Liver (tissue), 9 donors: ENCODE measurements around the gene RAI14. TPM values are rescaled to one million over a fixed set of nuclear protein-coding genes. Genes with fewer than 3 reads are reported as not detected.

Source experiments
- DNase-seq: peaks from one replicate; pipeline ENCODE4 v3.0.0-alpha.2; 2017; ENCODE audit warnings: low spot score
- H3K27ac ChIP-seq, 2 donors: one replicate each; pipeline ENCODE4 v1.7.0; 2013; ENCODE audit warnings: inconsistent platforms in 2 of 2, low read length in 2 of 2, control low read depth in 1 of 2, low read depth in 1 of 2, mild to moderate bottlenecking in 1 of 2
- H3K27me3 ChIP-seq, 4 donors: one replicate each; pipeline versions ENCODE4 v1.6.1 to v1.7.0; 2013; ENCODE audit warnings: low read length in 3 of 4, inconsistent platforms in 1 of 4, mild to moderate bottlenecking in 1 of 4, moderate library complexity in 1 of 4; ENCODE audit not compliant: control insufficient read depth in 4 of 4, insufficient read depth in 4 of 4
- H3K36me3 ChIP-seq, 4 donors: one replicate each; pipeline versions ENCODE4 v1.6.1 to v1.7.0; 2013; ENCODE audit warnings: low read length in 3 of 4, mild to moderate bottlenecking in 3 of 4, low read depth in 1 of 4, moderate library complexity in 1 of 4; ENCODE audit not compliant: control insufficient read depth in 4 of 4, insufficient read depth in 3 of 4
- H3K4me1 ChIP-seq, 4 donors: one replicate each; pipeline versions ENCODE4 v1.6.1 to v1.7.0; 2013; ENCODE audit warnings: low read length in 3 of 4, mild to moderate bottlenecking in 3 of 4, moderate library complexity in 1 of 4; ENCODE audit not compliant: control insufficient read depth in 4 of 4, insufficient read depth in 4 of 4
- H3K4me3 ChIP-seq, 3 donors: one replicate each; pipeline versions ENCODE4 v1.6.1 to v1.7.0; 2013; ENCODE audit warnings: low read length in 3 of 3, control low read depth in 1 of 3, low read depth in 1 of 3, mild to moderate bottlenecking in 1 of 3
- H3K9ac ChIP-seq, 2 donors: one replicate each; pipeline ENCODE4 v1.7.0; 2013; ENCODE audit warnings: low read length in 2 of 2, mild to moderate bottlenecking in 2 of 2, moderate library complexity in 2 of 2, control low read depth in 1 of 2, low read depth in 1 of 2
- H3K9me3 ChIP-seq, 4 donors: one replicate each; pipeline versions ENCODE4 v1.6.1 to v1.7.0; 2013; ENCODE audit warnings: low read length in 3 of 4; ENCODE audit not compliant: control insufficient read depth in 4 of 4
- EGR1 ChIP-seq, 2 donors: IDR thresholded peaks; 2 replicates each; pipeline ENCODE4 v1.6.1; 2016 to 2018; ENCODE audit warnings: antibody characterized with exemption in 2 of 2, low read depth in 2 of 2
- FOXA2 ChIP-seq: IDR thresholded peaks from 2 replicates; pipeline ENCODE4 v1.6.1; 2016; ENCODE audit warnings: antibody characterized with exemption
- HNF4A ChIP-seq, 2 donors: conservative IDR thresholded peaks; 2 replicates each; pipeline ENCODE4 v1.6.1; 2016; ENCODE audit warnings: antibody characterized with exemption in 2 of 2, mild to moderate bottlenecking in 2 of 2
- JUND ChIP-seq, 2 donors: IDR thresholded peaks; 2 replicates each; pipeline ENCODE4 v1.6.1; 2016; ENCODE audit warnings: antibody characterized with exemption in 2 of 2
- NR2F2 ChIP-seq: IDR thresholded peaks from 2 replicates; pipeline ENCODE4 v1.6.1; 2016; ENCODE audit warnings: antibody characterized with exemption
- RXRA ChIP-seq, 2 donors: IDR thresholded peaks; 2 replicates each; pipeline ENCODE4 v1.6.1; 2017 to 2018; ENCODE audit warnings: antibody characterized with exemption in 2 of 2, mild to moderate bottlenecking in 1 of 2
- TAF1 ChIP-seq: conservative IDR thresholded peaks from 2 replicates; pipeline ENCODE4 v1.6.1; 2016; ENCODE audit warnings: antibody characterized with exemption, mild to moderate bottlenecking
- YY1 ChIP-seq: IDR thresholded peaks from 2 replicates; pipeline ENCODE4 v1.6.1; 2016; ENCODE audit warnings: antibody characterized with exemption, mild to moderate bottlenecking
- WGBS: extraction: QIAGEN DNeasy Blood & Tissue Kit; methylation state at CpG from one replicate; pipeline ENCODE4 v1.1.7; 2013; 5-methylcytosine and 5-hydroxymethylcytosine counted together
- polyA plus RNA-seq, 2 donors: library from polyadenylated mRNA; stranded (reverse) in 1 of 2; unstranded in 1 of 2; fragments of 200-250 nt in 1 of 2; fragments of >200 nt in 1 of 2; fragmentation: Nextera tagmentation in 1 of 2; extraction: Ambion mirVana in 1 of 2; gene quantifications; one replicate each; pipeline versions ENCODE4 v1.2.1 to v1.2.3, GENCODE V29; 2013 to 2015
- total RNA-seq, 2 donors: library from RNA; depleted of rRNA; stranded (reverse); fragments of >200 nt; gene quantifications; one replicate each; pipeline ENCODE4 v1.2.3, GENCODE V29; 2014
- TF ChIP-seq, protein P1 (sequence below): IDR thresholded peaks from 2 replicates; pipeline ENCODE4 v1.6.1; 2016; ENCODE audit warnings: antibody characterized with exemption
- TF ChIP-seq, protein P2 (sequence below): fragments of 150-350 bp; IDR thresholded peaks from 2 replicates; pipeline ENCODE4 v1.5.1; 2017; ENCODE audit warnings: improper control_type of control experiment, low read depth, low read length; ENCODE audit not compliant: missing input control
- TF ChIP-seq, protein P3 (sequence below): IDR thresholded peaks from 2 replicates; pipeline ENCODE4 v1.6.1; 2016; ENCODE audit warnings: antibody characterized with exemption, mild to moderate bottlenecking
- donor health status: healthy.
- donor health status: healthy.
- donor health status: healthy.
- donor health status: healthy.
- donor health status: healthy.

RAI14 gene
- total and polyA plus RNA-seq, 4 donors = 7.8 to 21.4 (median 11.4) TPM

DNA sequence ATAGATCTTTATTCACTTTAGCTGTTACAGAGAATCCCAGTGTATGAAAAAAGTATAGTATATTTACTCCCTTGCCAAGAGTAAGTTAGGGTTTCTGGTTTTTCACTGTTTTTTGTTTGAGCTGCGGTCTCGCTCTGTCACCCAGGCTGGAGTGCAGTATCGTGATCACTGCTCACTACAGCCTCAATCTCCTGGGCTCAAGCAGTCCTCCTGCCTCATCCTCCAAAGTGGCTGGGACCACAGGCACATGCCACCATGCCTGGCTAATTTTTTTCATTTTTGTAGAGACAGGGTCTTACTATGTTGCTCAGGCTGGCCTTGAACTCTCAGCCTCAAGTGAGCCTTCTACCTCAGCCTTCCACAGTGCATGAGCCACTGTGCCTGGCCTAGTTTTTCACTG is 3.0 kb downstream of the RAI14 start:
- no peak overlapping the region for H3K4me3 ChIP-seq
- peaks cover 5 to 16% (median 9%) of the 10 kb centered on the region in 4 donors for H3K4me1 ChIP-seq
- no peak for DNase-seq
- no peaks in the 10 kb centered on the region for H3K9me3 ChIP-seq
- H3K27ac ChIP-seq = no peak overlapping the region
- H3K36me3 ChIP-seq = no peaks in the 10 kb centered on the region
- H3K9ac ChIP-seq = no peak overlapping the region
- H3K27me3 ChIP-seq = no peaks in the 10 kb centered on the region
- WGBS = 93% methylated on average over 3 of the region's 3 CpGs
- TF ChIP-seq RXRA (IDR thresholded peaks at IDR 0.05) = no peak
- no peak for TF ChIP-seq YY1
- TF ChIP-seq NR2F2 = no peak
- TF ChIP-seq HNF4A (conservative IDR thresholded peaks at IDR 0.05) = no peak
- TF ChIP-seq EGR1 (IDR thresholded peaks at IDR 0.05; ENCODE audit: low read depth in 2 of 2) = no peak
- no peak for TF ChIP-seq FOXA2
- TF ChIP-seq, protein P1, sequence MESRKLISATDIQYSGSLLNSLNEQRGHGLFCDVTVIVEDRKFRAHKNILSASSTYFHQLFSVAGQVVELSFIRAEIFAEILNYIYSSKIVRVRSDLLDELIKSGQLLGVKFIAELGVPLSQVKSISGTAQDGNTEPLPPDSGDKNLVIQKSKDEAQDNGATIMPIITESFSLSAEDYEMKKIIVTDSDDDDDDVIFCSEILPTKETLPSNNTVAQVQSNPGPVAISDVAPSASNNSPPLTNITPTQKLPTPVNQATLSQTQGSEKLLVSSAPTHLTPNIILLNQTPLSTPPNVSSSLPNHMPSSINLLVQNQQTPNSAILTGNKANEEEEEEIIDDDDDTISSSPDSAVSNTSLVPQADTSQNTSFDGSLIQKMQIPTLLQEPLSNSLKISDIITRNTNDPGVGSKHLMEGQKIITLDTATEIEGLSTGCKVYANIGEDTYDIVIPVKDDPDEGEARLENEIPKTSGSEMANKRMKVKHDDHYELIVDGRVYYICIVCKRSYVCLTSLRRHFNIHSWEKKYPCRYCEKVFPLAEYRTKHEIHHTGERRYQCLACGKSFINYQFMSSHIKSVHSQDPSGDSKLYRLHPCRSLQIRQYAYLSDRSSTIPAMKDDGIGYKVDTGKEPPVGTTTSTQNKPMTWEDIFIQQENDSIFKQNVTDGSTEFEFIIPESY = no peak
- TF ChIP-seq, protein P2, sequence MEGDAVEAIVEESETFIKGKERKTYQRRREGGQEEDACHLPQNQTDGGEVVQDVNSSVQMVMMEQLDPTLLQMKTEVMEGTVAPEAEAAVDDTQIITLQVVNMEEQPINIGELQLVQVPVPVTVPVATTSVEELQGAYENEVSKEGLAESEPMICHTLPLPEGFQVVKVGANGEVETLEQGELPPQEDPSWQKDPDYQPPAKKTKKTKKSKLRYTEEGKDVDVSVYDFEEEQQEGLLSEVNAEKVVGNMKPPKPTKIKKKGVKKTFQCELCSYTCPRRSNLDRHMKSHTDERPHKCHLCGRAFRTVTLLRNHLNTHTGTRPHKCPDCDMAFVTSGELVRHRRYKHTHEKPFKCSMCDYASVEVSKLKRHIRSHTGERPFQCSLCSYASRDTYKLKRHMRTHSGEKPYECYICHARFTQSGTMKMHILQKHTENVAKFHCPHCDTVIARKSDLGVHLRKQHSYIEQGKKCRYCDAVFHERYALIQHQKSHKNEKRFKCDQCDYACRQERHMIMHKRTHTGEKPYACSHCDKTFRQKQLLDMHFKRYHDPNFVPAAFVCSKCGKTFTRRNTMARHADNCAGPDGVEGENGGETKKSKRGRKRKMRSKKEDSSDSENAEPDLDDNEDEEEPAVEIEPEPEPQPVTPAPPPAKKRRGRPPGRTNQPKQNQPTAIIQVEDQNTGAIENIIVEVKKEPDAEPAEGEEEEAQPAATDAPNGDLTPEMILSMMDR = no peak
- TF ChIP-seq JUND (IDR thresholded peaks at IDR 0.05) = no peak
- TF ChIP-seq, protein P3, sequence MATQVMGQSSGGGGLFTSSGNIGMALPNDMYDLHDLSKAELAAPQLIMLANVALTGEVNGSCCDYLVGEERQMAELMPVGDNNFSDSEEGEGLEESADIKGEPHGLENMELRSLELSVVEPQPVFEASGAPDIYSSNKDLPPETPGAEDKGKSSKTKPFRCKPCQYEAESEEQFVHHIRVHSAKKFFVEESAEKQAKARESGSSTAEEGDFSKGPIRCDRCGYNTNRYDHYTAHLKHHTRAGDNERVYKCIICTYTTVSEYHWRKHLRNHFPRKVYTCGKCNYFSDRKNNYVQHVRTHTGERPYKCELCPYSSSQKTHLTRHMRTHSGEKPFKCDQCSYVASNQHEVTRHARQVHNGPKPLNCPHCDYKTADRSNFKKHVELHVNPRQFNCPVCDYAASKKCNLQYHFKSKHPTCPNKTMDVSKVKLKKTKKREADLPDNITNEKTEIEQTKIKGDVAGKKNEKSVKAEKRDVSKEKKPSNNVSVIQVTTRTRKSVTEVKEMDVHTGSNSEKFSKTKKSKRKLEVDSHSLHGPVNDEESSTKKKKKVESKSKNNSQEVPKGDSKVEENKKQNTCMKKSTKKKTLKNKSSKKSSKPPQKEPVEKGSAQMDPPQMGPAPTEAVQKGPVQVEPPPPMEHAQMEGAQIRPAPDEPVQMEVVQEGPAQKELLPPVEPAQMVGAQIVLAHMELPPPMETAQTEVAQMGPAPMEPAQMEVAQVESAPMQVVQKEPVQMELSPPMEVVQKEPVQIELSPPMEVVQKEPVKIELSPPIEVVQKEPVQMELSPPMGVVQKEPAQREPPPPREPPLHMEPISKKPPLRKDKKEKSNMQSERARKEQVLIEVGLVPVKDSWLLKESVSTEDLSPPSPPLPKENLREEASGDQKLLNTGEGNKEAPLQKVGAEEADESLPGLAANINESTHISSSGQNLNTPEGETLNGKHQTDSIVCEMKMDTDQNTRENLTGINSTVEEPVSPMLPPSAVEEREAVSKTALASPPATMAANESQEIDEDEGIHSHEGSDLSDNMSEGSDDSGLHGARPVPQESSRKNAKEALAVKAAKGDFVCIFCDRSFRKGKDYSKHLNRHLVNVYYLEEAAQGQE = no peak

DNA sequence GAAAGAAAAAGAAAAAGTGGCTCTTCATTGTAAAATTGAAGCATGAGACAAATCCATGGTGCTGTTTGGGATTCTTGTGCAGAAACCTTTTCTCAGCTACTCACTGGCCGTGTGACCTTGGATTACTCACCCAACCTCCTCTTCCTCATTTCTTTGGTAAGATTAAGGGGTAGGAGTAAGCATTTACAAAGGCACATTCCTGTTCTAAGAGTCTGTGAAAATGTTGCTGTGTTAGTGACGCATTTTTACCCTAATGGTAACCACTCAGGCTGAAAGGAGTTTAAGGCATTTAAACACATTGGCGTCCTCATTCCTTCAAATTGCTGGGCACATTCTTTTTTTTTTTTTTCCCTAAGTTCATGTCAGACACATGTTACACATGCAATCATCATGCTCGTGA is 4.3 kb downstream of the RAI14 start:
- Histone ChIP-seq H3K27ac (no peak overlapping the region), H3K4me1 (peaks cover 5 to 11% (median 8%) of the 10 kb centered on the region in 4 donors), H3K9ac (no peak overlapping the region), H3K36me3 (no peaks in the 10 kb centered on the region), H3K9me3 (no peaks in the 10 kb centered on the region), H3K4me3 (no peak overlapping the region), H3K27me3 (no peaks in the 10 kb centered on the region)
- WGBS = 93% methylated on average over 4 of the region's 4 CpGs
- no peak for TF ChIP-seq TAF1
- TF ChIP-seq, protein P2 = no peak
- DNase-seq = no peak
